H1 (cell line): Measurements from ENCODE around the gene PPP1R2. TPM values are rescaled to one million over a fixed set of nuclear protein-coding genes. Genes with fewer than 3 reads are reported as not detected.

Experiments used
- RBBP5 ChIP-seq: IDR thresholded peaks from 2 replicates; pipeline ENCODE4 v1.7.1; 2012; ENCODE audit warnings: low read depth, mild to moderate bottlenecking, inconsistent platforms, low read length, moderate library complexity, borderline replicate concordance
- polyA plus RNA-seq, 7 experiments: library from polyadenylated mRNA; depleted of rRNA in 3 of 7; stranded (reverse) in 5 of 7; unstranded in 2 of 7; fragments of >200 nt in 5 of 7; fragments of 200-250 nt in 2 of 7; gene quantifications; 1 replicate in 5 of 7; 2 replicates in 1 of 7; 4 replicates in 1 of 7; pipeline versions ENCODE4 v1.2.1 to v1.2.3, GENCODE V29; 2011 to 2013; ENCODE audit warnings: missing spikeins in 2 of 7, mixed read lengths in 2 of 7
- total RNA-seq: library from RNA; stranded (reverse); fragmentation: NEBNext Ultra II Directional; extraction: Animal tissue kit (Norgen Biotek cat#: 25700); gene quantifications from 2 replicates; pipeline ENCODE4 v1.2.1, GENCODE V29; 2021

Gene PPP1R2
- total and polyA plus RNA-seq, 2 of the 8 experiments (the other 6 are each of a cell fraction or from before 2014, with no cell fraction given), result 14.0 to 26.5 TPM

DNA sequence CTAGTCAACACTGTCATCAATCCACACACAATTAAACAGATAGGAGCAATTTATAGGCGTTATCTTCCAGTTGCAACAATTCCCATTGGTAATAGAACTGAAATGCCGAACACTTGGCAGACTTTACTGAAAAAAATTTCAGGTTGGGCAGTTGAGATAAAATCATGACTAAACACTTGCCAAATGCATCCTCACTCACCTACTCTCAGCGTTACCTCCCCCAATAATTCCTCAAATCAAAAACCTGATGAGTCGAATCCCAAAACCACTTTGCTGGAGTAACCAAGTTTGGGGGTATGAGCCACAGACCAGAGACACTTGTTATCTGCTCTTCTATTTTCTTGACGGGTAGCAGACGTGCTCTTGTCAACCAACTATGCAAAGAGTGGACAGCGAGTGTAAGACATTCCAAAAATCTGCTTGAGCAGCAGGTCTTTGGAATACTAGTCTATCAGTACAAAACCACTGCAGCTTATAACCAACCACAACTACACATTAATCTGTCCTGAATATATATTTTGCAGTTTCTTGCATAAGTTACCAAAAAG, 30.3 kb downstream of the PPP1R2 start (continued):
- no peak for TF ChIP-seq RBBP5
